ENCODE results near the gene RETREG1. TPM values are rescaled to one million over a fixed set of nuclear protein-coding genes. Genes with fewer than 3 reads are reported as not detected.
"Not testable (repeated sequence)": the region's sequence is repeated elsewhere in the genome, so short reads cannot be mapped to it uniquely, and the experiment has no call there.

RETREG1 gene
- total RNA-seq, result 10 to 100 TPM; 19.3 to 20.0 TPM

- Mint-ChIP-seq H3K27me3 (ENCODE audit: low read depth) (no peaks in the 10 kb centered on the region), H3K27ac (peak within 1 kb of the TSS; percentile 81), H3K4me3 (peak within 1 kb of the TSS; percentile 97), H3K4me1 (ENCODE audit: low read depth) (peaks cover 34% of the 10 kb centered on the region), H3K36me3 (ENCODE audit: low read depth) (peaks cover 11% of the 10 kb centered on the region), H3K9me3 (no peaks in the 10 kb centered on the region)
- CTCF ChIA-PET, result interaction anchor here (0.7 to 1.9 kb wide), 5 partner anchors 8 to 240 kb away, joined by 3 to 6 read pairs (median 5); no protein-coding TSS in a partner anchor
- intact Hi-C loops (cut with micrococcal nuclease), result loop anchor here (1.0 to 5.0 kb wide), 7 partner anchors 10 to 1746 kb away; partner anchors contain the start of genes ANKH, MYO10 and ZNF622
- peak; percentile 78 for DNase-seq
Observed at GRCh38 chr5:16616536-16617273, at the start of gene RETREG1. RETREG1 (minus strand) TSS chr5:16616997; CDS start chr5:16616971, 26 bp downstream.

DNA sequence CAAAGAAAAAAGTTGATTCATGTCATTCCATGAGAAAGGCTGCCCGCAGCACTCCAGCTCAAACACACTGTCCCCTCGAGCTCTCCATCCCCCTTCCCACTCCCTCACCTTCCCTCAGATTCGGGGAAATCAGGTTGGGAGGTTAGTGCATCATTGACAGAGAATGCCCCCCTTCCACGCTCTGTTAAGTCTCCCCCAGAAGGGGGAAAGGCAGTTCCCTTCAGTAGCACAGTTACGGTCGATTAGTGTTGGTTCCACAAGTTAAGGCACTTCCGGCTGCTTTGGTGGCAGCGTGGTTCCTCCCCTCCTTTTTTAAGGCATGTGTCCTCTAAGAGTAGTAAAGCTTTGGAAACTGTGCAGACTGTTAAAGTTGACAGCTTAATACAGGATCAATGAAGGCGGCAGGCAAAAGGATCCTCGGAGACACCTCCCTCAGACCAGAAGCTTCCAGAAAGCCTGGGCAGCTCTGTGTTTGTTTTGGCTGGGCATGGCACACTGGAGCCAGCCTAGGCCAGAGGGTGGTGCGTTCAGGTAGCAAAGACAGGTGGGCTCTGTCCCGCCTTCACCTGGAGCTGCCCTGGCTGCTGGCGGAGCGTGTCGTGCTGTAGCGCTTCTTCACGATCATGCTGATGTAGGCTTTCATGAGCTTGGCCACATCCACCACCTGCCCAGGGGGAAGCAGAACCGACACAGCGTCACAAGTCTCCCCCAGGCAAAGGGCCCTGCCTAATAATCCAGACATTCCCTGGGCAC is 49.5 kb upstream of the RETREG1 start:
- H3K4me1 Mint-ChIP-seq (ENCODE audit: low read depth), result no peaks in the 10 kb centered on the region
- H3K27me3 Mint-ChIP-seq (ENCODE audit: low read depth), result no peaks in the 10 kb centered on the region
- DNase-seq, result no peak
- H3K9me3 Mint-ChIP-seq, result no peaks in the 10 kb centered on the region
- H3K4me3 Mint-ChIP-seq, result no peak overlapping the region
- H3K27ac Mint-ChIP-seq, result no peak overlapping the region
- CTCF ChIA-PET, result interaction anchor here (0.5 to 3.0 kb wide), 21 partner anchors 9 to 211 kb away, joined by 3 to 11 read pairs (median 5); partner anchors contain the start of gene RETREG1
- no peaks in the 10 kb centered on the region for H3K36me3 Mint-ChIP-seq (ENCODE audit: low read depth)
- intact Hi-C loops (cut with micrococcal nuclease), result loop anchor here (1.0 to 2.0 kb wide), 2 partner anchors 50 to 114 kb away; partner anchors contain the start of gene RETREG1

DNA sequence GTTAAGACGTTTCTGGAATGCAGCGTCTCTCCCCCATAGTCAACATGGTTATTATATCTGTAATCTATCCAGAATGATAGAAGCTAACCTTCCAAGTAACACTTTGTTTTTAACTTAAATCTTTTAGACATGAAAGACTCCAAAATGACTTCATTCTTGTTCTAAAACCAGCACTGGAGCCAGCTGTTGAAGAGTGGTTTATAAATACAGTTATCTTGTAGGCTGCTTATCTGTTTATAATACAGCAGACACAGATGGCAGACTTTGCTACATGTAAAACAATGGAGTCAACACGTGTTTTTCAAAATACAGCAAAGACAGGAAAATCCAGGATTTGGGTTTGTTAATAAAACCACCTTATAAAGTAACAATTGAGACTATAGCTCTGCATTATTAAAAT is 48.8 kb upstream of the RETREG1 start:
- no peaks in the 10 kb centered on the region for H3K4me1 Mint-ChIP-seq (ENCODE audit: low read depth)
- DNase-seq, result no peak
- H3K36me3 Mint-ChIP-seq (ENCODE audit: low read depth), result no peaks in the 10 kb centered on the region
- intact Hi-C loops (cut with micrococcal nuclease), result no loop called here
- CTCF ChIA-PET, result interaction anchor here (0.6 to 3.0 kb wide), 8 partner anchors 8 to 210 kb away, joined by 4 to 11 read pairs (median 5); partner anchors contain the start of gene RETREG1
- no peaks in the 10 kb centered on the region for H3K9me3 Mint-ChIP-seq
- H3K27me3 Mint-ChIP-seq (ENCODE audit: low read depth), result no peaks in the 10 kb centered on the region
- no peak overlapping the region for H3K4me3 Mint-ChIP-seq
- no peak overlapping the region for H3K27ac Mint-ChIP-seq

DNA sequence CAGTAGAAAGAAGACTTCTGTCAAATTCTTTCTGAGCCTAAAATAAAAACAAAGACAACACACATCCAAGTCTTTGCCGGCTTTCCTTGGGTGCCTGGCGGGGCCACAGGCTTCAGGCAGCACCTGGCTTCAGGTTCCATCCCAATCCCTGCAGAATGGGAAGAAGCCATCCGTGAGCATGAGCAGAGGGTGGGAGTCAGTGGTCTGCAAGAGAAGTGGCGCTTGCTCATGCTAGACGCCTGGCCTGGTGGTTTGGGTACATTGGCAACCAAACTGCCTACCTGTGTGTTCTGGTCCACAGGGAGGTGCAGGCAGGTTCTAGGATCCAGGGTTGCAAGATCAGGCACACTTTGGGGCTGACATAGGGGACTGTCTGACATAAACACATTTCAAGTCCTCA is 47.6 kb upstream of the RETREG1 start:
- H3K4me1 Mint-ChIP-seq (ENCODE audit: low read depth), result no peaks in the 10 kb centered on the region
- intact Hi-C loops (cut with micrococcal nuclease), result no loop called here

DNA sequence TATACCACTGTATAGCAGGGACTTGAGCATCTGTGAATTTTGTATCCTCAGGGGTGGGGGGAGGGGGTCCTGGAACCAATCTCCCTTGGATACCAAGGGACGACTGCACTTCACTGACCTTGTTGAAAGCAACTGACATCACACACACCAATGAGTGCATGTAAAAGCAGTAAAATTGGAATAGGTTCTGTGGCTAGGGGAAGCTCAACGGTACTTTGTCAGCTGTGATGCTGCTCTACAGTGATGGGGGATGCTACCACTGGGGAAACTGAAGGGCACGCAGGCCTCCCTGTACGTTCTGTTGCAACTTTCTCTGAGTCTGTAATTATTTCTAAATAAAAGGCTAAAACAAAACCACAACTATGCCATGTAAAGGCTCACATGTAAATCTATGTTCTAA is 47.0 kb upstream of the RETREG1 start:
- intact Hi-C loops (cut with micrococcal nuclease), result no loop called here
- Mint-ChIP-seq H3K4me3 (no peak overlapping the region), H3K4me1 (ENCODE audit: low read depth) (no peaks in the 10 kb centered on the region), H3K9me3 (no peaks in the 10 kb centered on the region), H3K27me3 (ENCODE audit: low read depth) (no peaks in the 10 kb centered on the region), H3K36me3 (ENCODE audit: low read depth) (no peaks in the 10 kb centered on the region), H3K27ac (no peak overlapping the region)
- CTCF ChIA-PET, result no interaction called here
- no peak for DNase-seq

More for the DNA sequence above, 47.6 kb upstream of the RETREG1 start:
- H3K36me3 Mint-ChIP-seq (ENCODE audit: low read depth), result no peaks in the 10 kb centered on the region
- CTCF ChIA-PET, result no interaction called here
- no peak for DNase-seq
- no peaks in the 10 kb centered on the region for H3K27me3 Mint-ChIP-seq (ENCODE audit: low read depth)
- no peaks in the 10 kb centered on the region for H3K9me3 Mint-ChIP-seq
- H3K27ac Mint-ChIP-seq, result no peak overlapping the region
- H3K4me3 Mint-ChIP-seq, result no peak overlapping the region

GRCh38 chr5:16661713-16662112 is 44.9 kb upstream of the RETREG1 start:
- H3K9me3 Mint-ChIP-seq, result no peaks in the 10 kb centered on the region
- CTCF ChIA-PET, result no interaction called here
- DNase-seq, result no peak
- H3K27me3 Mint-ChIP-seq (ENCODE audit: low read depth), result no peaks in the 10 kb centered on the region
- no peak overlapping the region for H3K4me3 Mint-ChIP-seq
- H3K36me3 Mint-ChIP-seq (ENCODE audit: low read depth), result no peaks in the 10 kb centered on the region
- H3K27ac Mint-ChIP-seq, result no peak overlapping the region
- intact Hi-C loops (cut with micrococcal nuclease), result no loop called here
- peaks cover under 1% of the 10 kb centered on the region for H3K4me1 Mint-ChIP-seq (ENCODE audit: low read depth)

- intact Hi-C loops (cut with micrococcal nuclease), result no loop called here
- CTCF ChIA-PET, result no interaction called here
- no peak overlapping the region for H3K4me3 Mint-ChIP-seq
Observed at GRCh38 chr5:16660982-16661381, 44.2 kb upstream of the RETREG1 start.

DNA sequence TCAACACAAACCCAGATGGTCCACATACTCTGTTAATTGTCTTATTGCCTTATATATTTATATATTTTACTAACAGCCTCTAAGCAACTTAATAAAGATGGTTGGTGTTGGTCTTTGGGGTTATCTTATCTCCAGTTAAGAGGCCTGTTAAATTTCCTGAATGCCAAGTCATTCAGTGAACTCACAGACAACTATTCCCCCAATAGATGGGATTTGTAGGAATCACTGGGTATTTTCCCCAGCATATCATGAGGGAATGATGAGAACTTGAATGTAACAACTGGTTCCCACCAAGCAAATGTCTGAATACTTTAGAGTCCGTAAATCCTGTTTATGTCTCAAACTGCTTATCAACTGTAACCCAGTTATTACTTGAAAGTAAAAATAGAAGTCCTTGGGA is 42.7 kb upstream of the RETREG1 start:
- Mint-ChIP-seq H3K9me3 (no peaks in the 10 kb centered on the region), H3K4me3 (no peak overlapping the region), H3K4me1 (ENCODE audit: low read depth) (peaks cover 14% of the 10 kb centered on the region), H3K27ac (no peak overlapping the region), H3K36me3 (ENCODE audit: low read depth) (peaks cover 2% of the 10 kb centered on the region), H3K27me3 (ENCODE audit: low read depth) (no peaks in the 10 kb centered on the region)
- CTCF ChIA-PET, result no interaction called here
- intact Hi-C loops (cut with micrococcal nuclease), result loop anchor here (5.0 kb wide), 2 partner anchors 42 to 192 kb away; partner anchors contain the start of genes RETREG1 and ZNF622
- no peak for DNase-seq

More at GRCh38 chr5:16660982-16661381, 44.2 kb upstream of the RETREG1 start:
- Mint-ChIP-seq H3K36me3 (ENCODE audit: low read depth) (no peaks in the 10 kb centered on the region), H3K27ac (no peak overlapping the region), H3K9me3 (no peaks in the 10 kb centered on the region), H3K4me1 (ENCODE audit: low read depth) (peaks cover 6% of the 10 kb centered on the region), H3K27me3 (ENCODE audit: low read depth) (no peaks in the 10 kb centered on the region)
- DNase-seq, result no peak

GRCh38 chr5:16656561-16657191 is 39.9 kb upstream of the RETREG1 start:
- peaks cover 2% of the 10 kb centered on the region for H3K36me3 Mint-ChIP-seq (ENCODE audit: low read depth)
- peaks cover 16% of the 10 kb centered on the region for H3K4me1 Mint-ChIP-seq (ENCODE audit: low read depth)
- no peak for DNase-seq
- no peak overlapping the region for H3K4me3 Mint-ChIP-seq
- H3K27ac Mint-ChIP-seq, result no peak overlapping the region
- no peaks in the 10 kb centered on the region for H3K9me3 Mint-ChIP-seq
- intact Hi-C loops (cut with micrococcal nuclease), result loop anchor here (5.0 kb wide), 2 partner anchors 39 to 189 kb away; partner anchors contain the start of genes RETREG1 and ZNF622
- no peaks in the 10 kb centered on the region for H3K27me3 Mint-ChIP-seq (ENCODE audit: low read depth)
- CTCF ChIA-PET, result interaction anchor here (0.8 to 1.5 kb wide), 3 partner anchors 9 to 56 kb away, joined by 3 to 5 read pairs (median 3); no protein-coding TSS in a partner anchor

DNA sequence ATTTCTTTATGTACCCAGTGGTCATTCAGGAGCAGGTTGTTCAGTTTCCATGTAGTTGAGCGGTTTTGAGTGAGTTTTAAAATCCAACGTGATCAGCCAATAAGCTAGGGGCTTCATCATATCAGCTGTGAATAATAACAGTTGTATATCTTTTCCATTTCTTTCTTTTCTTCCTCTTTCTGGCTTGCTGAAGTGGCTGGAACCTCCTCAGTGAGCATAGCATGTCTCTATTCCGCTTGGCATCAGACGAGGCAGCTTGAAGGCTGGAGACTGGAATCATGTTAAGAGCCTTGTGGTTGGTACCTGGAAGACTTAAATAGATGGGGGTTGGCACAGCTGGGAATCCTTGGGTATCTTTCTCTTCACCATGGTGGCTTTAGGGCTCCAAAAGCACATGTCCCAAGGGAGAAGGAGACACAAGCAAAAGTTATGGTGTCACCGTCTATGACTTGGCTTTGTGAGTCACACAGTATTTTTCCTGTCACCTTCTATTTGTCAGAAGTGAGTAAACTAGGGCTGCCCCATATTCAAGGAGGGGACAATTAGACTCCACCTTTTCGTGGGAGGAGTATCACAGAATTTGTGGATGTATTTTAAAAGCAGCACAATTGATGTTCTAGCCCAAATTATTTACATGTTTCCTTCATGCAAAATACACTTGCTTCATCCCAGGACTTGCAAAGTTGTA is 38.0 kb upstream of the RETREG1 start:
- no peaks in the 10 kb centered on the region for H3K9me3 Mint-ChIP-seq
- H3K4me3 Mint-ChIP-seq, result no peak overlapping the region

DNA sequence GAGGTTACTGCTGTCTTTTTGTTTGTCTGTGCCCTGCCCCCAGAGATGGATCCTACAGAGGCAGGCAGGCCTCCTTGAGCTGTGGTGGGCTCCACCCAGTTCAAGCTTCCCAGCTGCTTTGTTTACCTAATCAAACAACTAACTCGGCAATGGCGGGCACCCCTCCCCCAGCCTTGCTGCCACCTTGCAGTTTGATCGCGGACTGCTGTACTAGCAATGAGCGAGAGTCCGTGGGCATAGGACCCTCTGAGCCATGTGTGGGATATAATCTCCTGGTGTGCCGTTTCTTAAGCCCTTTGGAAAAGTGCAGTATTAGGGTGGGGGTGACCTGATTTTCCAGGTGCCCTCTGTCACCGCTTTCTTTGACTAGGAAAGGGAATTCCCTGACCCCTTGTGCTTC is 31.9 kb upstream of the RETREG1 start:
- intact Hi-C loops (cut with micrococcal nuclease); H3K27me3 Mint-ChIP-seq (ENCODE audit: low read depth); CTCF ChIA-PET; H3K4me1 Mint-ChIP-seq (ENCODE audit: low read depth); H3K36me3 Mint-ChIP-seq (ENCODE audit: low read depth); DNase-seq; H3K27ac Mint-ChIP-seq; H3K4me3 Mint-ChIP-seq: not testable (repeated sequence)
- H3K9me3 Mint-ChIP-seq, result peaks cover 21% of the 10 kb centered on the region

More for the DNA sequence above, 38.0 kb upstream of the RETREG1 start:
- no peaks in the 10 kb centered on the region for H3K27me3 Mint-ChIP-seq (ENCODE audit: low read depth)
- intact Hi-C loops (cut with micrococcal nuclease), result loop anchor here (1.0 to 5.0 kb wide), 3 partner anchors 27 to 187 kb away; partner anchors contain the start of genes RETREG1 and ZNF622
- peaks cover 2% of the 10 kb centered on the region for H3K36me3 Mint-ChIP-seq (ENCODE audit: low read depth)
- H3K27ac Mint-ChIP-seq, result no peak overlapping the region
- peak; percentile 44 for DNase-seq
- CTCF ChIA-PET, result no interaction called here
- H3K4me1 Mint-ChIP-seq (ENCODE audit: low read depth), result peaks cover 16% of the 10 kb centered on the region
